Spleen (tissue), 7 donors: Measurements from ENCODE around the gene SLC10A1.

Source experiments
- CTCF ChIP-seq, 11 experiments: fragments of 200-600 bp in 7 of 11; fragments of 450-650 bp in 4 of 11; sonication (generic) in 4 of 11; IDR thresholded peaks in 8 of 11; conservative IDR thresholded peaks in 3 of 11; 1 replicate in 7 of 11; 2 replicates in 4 of 11; pipeline versions ENCODE4 v1.4.0 to v1.8.0; 2016 to 2021; ENCODE audit warnings: antibody characterized with exemption in 11 of 11, inconsistent platforms in 4 of 11, mild to moderate bottlenecking in 1 of 11
- POLR2A ChIP-seq, 3 donors: fragments of 450-650 bp; IDR thresholded peaks; one replicate each; pipeline ENCODE4 v1.5.1; 2017; ENCODE audit warnings: antibody characterized with exemption in 3 of 3, mild to moderate bottlenecking in 1 of 3
- POLR2AphosphoS5 ChIP-seq, 3 donors: sonication (generic); formaldehyde crosslinking; IDR thresholded peaks; one replicate each; pipeline ENCODE4 v1.5.1; 2017; ENCODE audit warnings: antibody characterized with exemption in 3 of 3
- donor health status: DM: no; HTN: no; CAD: no; lungs with moderate emphysema.
- donor health status: DM: no; HTN: no; CAD: no.
- donor health status: DM: no; HTN: no; CAD: no.

GRCh38 chr14:69775012-69775411 lies 22.0 kb downstream of the SLC10A1 start:
- TF ChIP-seq POLR2A (IDR thresholded peaks at IDR 0.05): no peak
- no peak for TF ChIP-seq CTCF (IDR thresholded peaks at IDR 0.05 in 8 of 11, conservative IDR thresholded peaks at IDR 0.05 in 3 of 11)
- TF ChIP-seq POLR2AphosphoS5 (IDR thresholded peaks at IDR 0.05): no peak
